Mesenchymal stem cell (in vitro differentiated cells and primary cell): ENCODE results near the gene CRHR1.
"Not testable (repeated sequence)": the region's sequence is repeated elsewhere in the genome, so short reads cannot be mapped to it uniquely, and the experiment has no call there.

ENCODE experiments used
- DNase-seq: peaks from one replicate; pipeline ENCODE4 v3.0.0-alpha.2; 2013
- H2AFZ ChIP-seq: one replicate; pipeline ENCODE4 v1.6.1; 2013; ENCODE audit warnings: low read depth, mild to moderate bottlenecking, control low read depth, inconsistent platforms, low read length, moderate library complexity
- H2AK5ac ChIP-seq: 2 replicates; pipeline ENCODE4 v1.6.1; 2013; ENCODE audit warnings: low read length, moderate library complexity, mild to moderate bottlenecking, inconsistent platforms; ENCODE audit not compliant: severe bottlenecking
- H2BK120ac ChIP-seq: one replicate; pipeline ENCODE4 v1.6.1; 2013; ENCODE audit warnings: low read depth, mild to moderate bottlenecking, inconsistent platforms, low read length, moderate library complexity
- H2BK12ac ChIP-seq, 2 experiments: one replicate each; pipeline ENCODE4 v1.6.1; 2013; ENCODE audit warnings: inconsistent platforms in 2 of 2, low read length in 2 of 2, mild to moderate bottlenecking in 2 of 2, moderate library complexity in 2 of 2, control low read depth in 1 of 2
- H2BK15ac ChIP-seq: one replicate; pipeline ENCODE4 v1.6.1; 2013; ENCODE audit warnings: mild to moderate bottlenecking, low read depth, inconsistent platforms; ENCODE audit not compliant: poor library complexity, severe bottlenecking
- H2BK5ac ChIP-seq: 2 replicates; pipeline ENCODE4 v1.6.1; 2013; ENCODE audit warnings: low read depth, mild to moderate bottlenecking, low read length, control low read depth, inconsistent platforms; ENCODE audit not compliant: poor library complexity, severe bottlenecking
- H3K14ac ChIP-seq, 2 experiments: one replicate each; pipeline ENCODE4 v1.6.1; 2013; ENCODE audit warnings: inconsistent platforms in 2 of 2, low read length in 2 of 2, control low read depth in 1 of 2, mild to moderate bottlenecking in 1 of 2, moderate library complexity in 1 of 2
- H3K18ac ChIP-seq, 2 experiments: one replicate each; pipeline ENCODE4 v1.6.1; 2013; ENCODE audit warnings: inconsistent platforms in 2 of 2, low read length in 2 of 2, control low read depth in 1 of 2, low read depth in 1 of 2, mild to moderate bottlenecking in 1 of 2
- H3K23ac ChIP-seq, 2 experiments: one replicate each; pipeline ENCODE4 v1.6.1; 2013; ENCODE audit warnings: inconsistent platforms in 2 of 2, low read length in 2 of 2, mild to moderate bottlenecking in 2 of 2, moderate library complexity in 2 of 2, control low read depth in 1 of 2
- H3K27ac ChIP-seq: 2 replicates; pipeline ENCODE4 v1.5.1; 2013; ENCODE audit warnings: mild to moderate bottlenecking, moderate library complexity, low read length, control low read depth, inconsistent platforms; ENCODE audit not compliant: poor library complexity, severe bottlenecking
- H3K27me3 ChIP-seq, 2 experiments: 2 replicates each; pipeline versions ENCODE4 v1.6.1 to v1.7.0; 2013; ENCODE audit warnings: low read length in 2 of 2, mild to moderate bottlenecking in 2 of 2, moderate library complexity in 2 of 2, control low read depth in 1 of 2, inconsistent platforms in 1 of 2; ENCODE audit not compliant: control insufficient read depth in 1 of 2, insufficient read depth in 1 of 2
- H3K36me3 ChIP-seq, 2 experiments: 2 replicates each; pipeline versions ENCODE4 v1.6.1 to v1.7.0; 2013; ENCODE audit warnings: low read length in 2 of 2, control low read depth in 1 of 2, inconsistent platforms in 1 of 2, low read depth in 1 of 2, mild to moderate bottlenecking in 1 of 2; ENCODE audit not compliant: insufficient read depth in 2 of 2, control insufficient read depth in 1 of 2
- H3K4ac ChIP-seq, 2 experiments: one replicate each; pipeline ENCODE4 v1.6.1; 2013; ENCODE audit warnings: inconsistent platforms in 2 of 2, low read length in 2 of 2, mild to moderate bottlenecking in 2 of 2, moderate library complexity in 2 of 2, control low read depth in 1 of 2, low read depth in 1 of 2
- H3K4me1 ChIP-seq: 2 replicates; pipeline ENCODE4 v1.6.1; 2013; ENCODE audit warnings: low read depth, low read length, control low read depth; ENCODE audit not compliant: control insufficient read depth, insufficient read depth
- H3K4me2 ChIP-seq: 2 replicates; pipeline ENCODE4 v1.6.1; 2013; ENCODE audit warnings: low read length, mild to moderate bottlenecking, inconsistent platforms; ENCODE audit not compliant: poor library complexity, severe bottlenecking
- H3K4me3 ChIP-seq, 2 experiments: 2 replicates each; pipeline versions ENCODE4 v1.5.1 to v1.7.0; 2013; ENCODE audit warnings: low read length in 2 of 2, mild to moderate bottlenecking in 2 of 2, control low read depth in 1 of 2, low read depth in 1 of 2; ENCODE audit not compliant: insufficient read depth in 1 of 2
- H3K79me1 ChIP-seq: replicated peaks from 2 replicates; pipeline ENCODE4 v1.6.1; 2013; ENCODE audit warnings: mild to moderate bottlenecking, control low read depth, low read length, inconsistent platforms; ENCODE audit not compliant: poor library complexity, severe bottlenecking
- H3K9ac ChIP-seq: 2 replicates; pipeline ENCODE4 v1.7.0; 2013; ENCODE audit warnings: mild to moderate bottlenecking, low read length, moderate library complexity
- H3K9me3 ChIP-seq: 2 replicates; pipeline ENCODE4 v1.7.0; 2013; ENCODE audit warnings: mild to moderate bottlenecking, low read length; ENCODE audit not compliant: control insufficient read depth
- H4K8ac ChIP-seq: one replicate; pipeline ENCODE4 v1.6.1; 2013; ENCODE audit warnings: inconsistent platforms, mild to moderate bottlenecking, low read length, moderate library complexity
- H4K91ac ChIP-seq: one replicate; pipeline ENCODE4 v1.6.1; 2013; ENCODE audit warnings: mild to moderate bottlenecking, low read length, inconsistent platforms
- WGBS: methylation state at CpG from one replicate; pipeline ENCODE4 v1.1.7; 2013; ENCODE audit warnings: mixed read lengths; 5-methylcytosine and 5-hydroxymethylcytosine counted together

The CRHR1 gene

DNA sequence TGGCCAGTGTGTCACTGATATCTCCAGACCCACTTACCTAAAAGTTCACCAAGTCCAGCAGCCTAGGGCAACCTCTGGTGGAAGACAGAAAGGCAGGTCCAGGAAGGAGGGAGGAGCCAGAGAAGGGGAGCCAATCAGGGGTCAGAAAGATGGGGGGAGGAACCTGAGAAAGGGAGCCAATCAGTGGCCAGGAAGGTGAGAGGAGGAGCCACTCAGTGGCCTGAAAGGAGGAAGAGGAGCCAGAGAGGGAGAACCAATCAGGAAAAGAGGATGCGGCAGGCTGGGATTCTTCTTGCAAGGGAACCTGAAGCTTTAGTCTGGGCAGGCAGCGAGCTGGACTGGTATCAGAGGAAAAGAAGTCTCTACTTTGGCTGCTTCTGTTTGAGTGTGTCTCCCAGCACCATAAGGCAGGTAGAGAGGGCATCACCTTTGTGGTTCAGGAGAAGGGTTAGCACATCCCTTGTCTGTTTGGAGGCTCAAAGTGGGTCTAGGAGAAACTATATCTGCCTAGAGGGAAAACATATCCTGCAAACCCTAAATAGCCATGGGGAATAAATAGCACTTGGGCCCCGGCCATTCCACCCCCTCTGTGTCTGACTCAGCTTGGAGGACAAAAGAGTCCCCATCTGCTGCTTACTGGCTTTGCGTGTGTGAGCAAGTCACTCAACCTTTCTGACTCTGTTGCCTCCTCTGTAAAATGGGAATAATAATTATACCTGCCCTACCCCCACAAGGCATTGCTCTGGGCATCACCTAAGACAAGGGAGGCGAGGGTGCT is 43.4 kb upstream of the CRHR1 start:
- no peak overlapping the region for H2BK15ac ChIP-seq
- WGBS: 50% methylated on average over 5 of the region's 5 CpGs
- H3K4me3 ChIP-seq: no peak overlapping the region
- no peak overlapping the region for H3K23ac ChIP-seq
- H3K9ac ChIP-seq: no peak overlapping the region
- no peak overlapping the region for H3K4ac ChIP-seq
- no peak overlapping the region for H3K27ac ChIP-seq
- H3K18ac ChIP-seq: no peak overlapping the region
- H2BK5ac ChIP-seq: no peak overlapping the region
- H4K8ac ChIP-seq: no peak overlapping the region
- H3K79me1 ChIP-seq: no peaks in the 10 kb centered on the region
- H3K14ac ChIP-seq: no peak overlapping the region
- no peak overlapping the region for H2BK120ac ChIP-seq
- no peak overlapping the region for H2BK12ac ChIP-seq
- H4K91ac ChIP-seq: no peak overlapping the region
- no peaks in the 10 kb centered on the region for H3K4me1 ChIP-seq
- no peak overlapping the region for H2AK5ac ChIP-seq
- H3K27me3 ChIP-seq: peaks cover 24 to 59% of the 10 kb centered on the region in 2 experiments
- H2AFZ ChIP-seq: no peak overlapping the region
- H3K36me3 ChIP-seq: no peaks in the 10 kb centered on the region
- peak; percentile 38 for DNase-seq
- H3K9me3 ChIP-seq: no peaks in the 10 kb centered on the region
- H3K4me2 ChIP-seq: no peak overlapping the region

DNA sequence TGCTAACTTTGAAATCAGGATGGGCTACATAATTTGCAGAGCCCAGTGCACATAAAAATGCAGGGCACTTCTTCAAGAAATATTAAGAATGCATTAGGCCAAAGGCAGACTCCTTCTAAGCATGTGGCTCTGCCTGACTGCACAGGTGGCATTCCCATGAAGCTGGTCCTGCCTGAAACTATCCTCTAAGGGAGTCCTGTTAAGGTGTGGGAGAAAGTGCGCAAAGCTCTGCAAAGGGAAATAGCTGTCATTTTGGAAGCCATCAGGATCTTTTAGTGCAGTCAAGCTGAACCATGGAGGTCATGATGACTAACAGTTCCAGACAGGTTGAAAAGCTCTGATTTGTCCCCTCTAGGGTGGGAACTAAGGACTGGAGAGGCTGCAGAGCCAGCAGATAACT is 41.9 kb upstream of the CRHR1 start:
- H2BK5ac ChIP-seq: no peak overlapping the region
- no peaks in the 10 kb centered on the region for H3K36me3 ChIP-seq
- no peak overlapping the region for H4K8ac ChIP-seq
- no peaks in the 10 kb centered on the region for H3K9me3 ChIP-seq
- no peak overlapping the region for H2AFZ ChIP-seq
- no peak overlapping the region for H2BK120ac ChIP-seq
- no peak overlapping the region for H3K4ac ChIP-seq
- no peak for DNase-seq
- peaks cover 26 to 62% of the 10 kb centered on the region in 2 experiments for H3K27me3 ChIP-seq
- H3K18ac ChIP-seq: no peak overlapping the region
- WGBS: 94% methylated on average over 1 of the region's 1 CpG
- H3K23ac ChIP-seq: no peak overlapping the region
- no peaks in the 10 kb centered on the region for H3K79me1 ChIP-seq
- H3K14ac ChIP-seq: no peak overlapping the region
- no peak overlapping the region for H4K91ac ChIP-seq
- H2BK15ac ChIP-seq: no peak overlapping the region
- H2AK5ac ChIP-seq: no peak overlapping the region
- no peak overlapping the region for H3K4me3 ChIP-seq
- no peaks in the 10 kb centered on the region for H3K4me1 ChIP-seq
- no peak overlapping the region for H3K4me2 ChIP-seq
- no peak overlapping the region for H3K9ac ChIP-seq
- no peak overlapping the region for H2BK12ac ChIP-seq
- no peak overlapping the region for H3K27ac ChIP-seq

DNA sequence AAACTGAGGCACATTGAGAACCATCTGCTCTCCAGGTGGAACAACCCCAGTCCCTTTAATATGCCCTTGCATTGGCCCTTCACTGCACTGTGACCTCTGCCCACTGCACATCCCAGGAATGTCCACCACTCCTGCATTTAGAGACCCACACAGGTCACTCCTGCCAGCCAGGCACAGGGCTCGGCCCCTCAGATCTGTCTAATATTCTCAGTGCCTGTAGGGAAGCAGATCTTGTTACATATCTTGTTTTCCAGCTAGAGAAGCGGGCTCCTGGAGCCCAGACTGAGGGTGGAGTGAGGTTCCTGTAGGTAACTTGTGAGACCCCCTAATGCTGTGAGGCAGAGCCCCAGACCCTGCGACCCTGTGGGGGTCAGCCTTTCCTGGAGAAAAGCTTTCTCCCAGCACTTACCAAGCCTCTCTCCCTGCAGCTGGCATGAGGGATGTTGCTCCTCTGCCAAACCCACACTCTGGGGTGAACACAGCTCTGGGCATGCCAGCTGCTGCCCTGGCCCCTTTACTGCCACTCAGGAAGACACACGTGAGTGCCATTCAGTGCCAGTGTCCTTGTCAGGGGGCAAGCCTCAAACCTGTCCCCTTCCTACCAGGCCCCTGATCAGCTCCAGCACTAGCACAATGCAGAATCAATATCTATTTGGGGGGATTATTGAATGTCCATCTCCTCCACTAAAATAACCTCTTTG is 40.3 kb upstream of the CRHR1 start:
- H2BK15ac ChIP-seq: no peak overlapping the region
- no peak overlapping the region for H3K4me3 ChIP-seq
- H3K23ac ChIP-seq: no peak overlapping the region
- H3K36me3 ChIP-seq: no peaks in the 10 kb centered on the region
- no peak overlapping the region for H2BK5ac ChIP-seq
- no peaks in the 10 kb centered on the region for H3K4me1 ChIP-seq
- no peak overlapping the region for H2BK12ac ChIP-seq
- no peak overlapping the region for H2AFZ ChIP-seq
- WGBS: 67% methylated on average over 4 of the region's 4 CpGs
- no peak overlapping the region for H3K18ac ChIP-seq
- no peaks in the 10 kb centered on the region for H3K79me1 ChIP-seq
- peaks cover 37 to 72% of the 10 kb centered on the region in 2 experiments for H3K27me3 ChIP-seq
- H3K4me2 ChIP-seq: no peak overlapping the region
- no peak overlapping the region for H3K14ac ChIP-seq
- no peak overlapping the region for H3K9ac ChIP-seq
- no peak overlapping the region for H4K91ac ChIP-seq
- H3K9me3 ChIP-seq: no peaks in the 10 kb centered on the region
- no peak overlapping the region for H2BK120ac ChIP-seq
- no peak overlapping the region for H3K27ac ChIP-seq
- no peak overlapping the region for H3K4ac ChIP-seq
- H2AK5ac ChIP-seq: no peak overlapping the region
- DNase-seq: no peak
- no peak overlapping the region for H4K8ac ChIP-seq

DNA sequence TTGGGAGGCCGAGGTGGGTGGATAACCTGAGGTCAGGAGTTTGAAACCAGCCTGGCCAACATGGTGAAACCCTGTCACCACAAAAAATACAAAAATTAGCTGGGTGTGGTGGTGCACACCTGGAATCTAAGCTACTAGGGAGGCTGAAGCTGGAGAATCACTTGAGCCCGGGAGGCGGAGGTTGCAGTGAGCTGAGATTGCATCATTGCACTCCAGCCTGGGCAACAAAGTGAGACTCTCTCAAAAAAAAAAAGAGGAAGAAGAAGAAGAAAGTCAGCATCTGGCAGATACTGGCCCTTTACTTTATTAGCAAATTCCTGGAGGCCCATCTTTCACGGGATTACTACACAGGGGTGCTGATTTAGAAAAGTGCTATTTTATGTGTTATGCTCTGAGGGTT is 39.3 kb upstream of the CRHR1 start:
- H3K9ac ChIP-seq, H2BK120ac ChIP-seq, H4K91ac ChIP-seq, H3K27ac ChIP-seq, H3K4me1 ChIP-seq, H3K14ac ChIP-seq, H4K8ac ChIP-seq, H2BK15ac ChIP-seq, DNase-seq, H3K18ac ChIP-seq, H2BK5ac ChIP-seq, H3K4me2 ChIP-seq, H3K9me3 ChIP-seq, H3K4me3 ChIP-seq, H2AK5ac ChIP-seq, H2AFZ ChIP-seq, H2BK12ac ChIP-seq, H3K4ac ChIP-seq, H3K23ac ChIP-seq, H3K36me3 ChIP-seq, H3K79me1 ChIP-seq: not testable (repeated sequence)
- peaks cover 35 to 76% of the 10 kb centered on the region in 2 experiments for H3K27me3 ChIP-seq
- WGBS: 75% methylated on average over 4 of the region's 4 CpGs
